DMS153 (cell line): ENCODE data around the gene NCAM1.
"Not testable (repeated sequence)": the region's sequence is repeated elsewhere in the genome, so short reads cannot be mapped to it uniquely, and the experiment has no call there.

Source experiments
- DNase-seq: peaks from one replicate; lab custom pipeline; 2025; lab: John Stamatoyannopoulos, UW

Gene NCAM1

DNA sequence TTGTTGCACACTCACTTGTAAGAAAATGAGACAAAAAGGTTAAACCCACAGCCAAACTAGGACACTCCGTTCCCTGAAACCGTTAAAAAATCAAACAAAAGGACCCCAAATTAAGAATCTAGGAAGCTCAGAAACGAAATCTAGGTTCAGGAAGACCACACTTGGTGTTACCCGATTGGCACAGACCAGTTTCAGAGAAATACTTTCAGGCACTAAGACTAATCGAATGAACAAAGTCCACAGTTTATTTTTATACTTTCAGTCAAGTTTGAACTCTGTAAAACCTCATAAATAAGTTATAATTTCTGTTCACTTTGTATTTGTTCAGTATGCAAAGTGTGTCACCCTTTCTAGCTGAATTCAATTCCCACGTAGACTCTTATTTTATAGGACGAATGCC, 314.4 kb downstream of the NCAM1 start:
- DNase-seq, result no peak

DNA sequence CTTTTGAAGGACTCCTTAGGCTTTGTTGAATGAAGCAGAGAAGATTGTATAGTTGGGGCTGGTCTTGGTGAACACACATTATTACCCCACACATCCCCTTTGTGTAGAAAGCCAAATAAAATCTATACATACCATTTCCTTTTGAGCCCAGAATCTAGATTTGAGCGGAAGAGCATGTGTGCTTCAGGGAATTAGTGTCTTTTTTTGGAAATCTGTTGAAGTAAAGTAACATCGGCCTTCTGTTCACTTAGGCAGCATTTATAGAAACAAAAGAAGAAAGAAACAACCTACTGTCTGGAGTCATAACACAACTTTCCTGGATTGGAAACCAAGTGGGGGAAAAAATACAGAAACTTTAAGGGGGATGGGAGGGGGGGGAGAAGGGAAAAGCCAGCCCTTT, 315.2 kb downstream of the NCAM1 start:
- no peak for DNase-seq

DNA sequence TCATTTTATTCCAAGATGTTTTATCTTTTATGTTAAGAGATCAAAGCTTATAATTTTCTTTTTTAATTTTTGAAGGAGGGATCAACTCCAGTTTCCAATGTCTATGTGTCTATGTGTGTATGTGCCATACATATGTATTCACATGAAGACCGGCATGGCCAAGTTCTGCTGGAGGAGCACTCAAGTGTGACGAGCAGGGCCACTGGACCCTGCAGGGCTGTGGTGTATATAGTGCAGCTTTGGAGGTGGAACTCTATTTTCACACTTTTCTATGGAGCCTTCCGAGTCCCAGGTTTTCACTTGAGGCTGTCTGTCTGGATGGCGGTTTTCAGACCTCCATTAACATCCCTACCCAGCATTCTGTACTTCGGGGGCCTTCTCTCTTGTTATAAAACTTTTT, 316.7 kb downstream of the NCAM1 start:
- no peak for DNase-seq

DNA sequence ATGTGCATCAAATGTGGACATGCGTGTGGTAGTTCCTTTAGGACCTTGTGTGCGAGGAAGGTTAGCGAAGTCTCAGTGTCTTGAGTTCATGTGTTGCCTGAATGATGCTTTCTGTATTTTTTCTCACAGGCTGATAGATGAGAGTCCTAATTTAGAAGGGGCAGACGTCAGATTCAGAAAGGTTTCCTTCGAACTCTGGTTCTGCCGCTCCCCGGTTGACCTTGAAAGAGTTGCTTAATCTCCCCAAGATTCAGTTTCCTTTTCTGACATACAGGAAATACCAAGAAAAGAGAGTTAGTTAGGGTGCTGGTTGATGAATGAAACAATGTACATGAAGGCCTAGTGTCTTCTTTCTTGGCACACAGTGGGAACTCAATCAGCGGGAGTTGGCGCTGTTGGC, 317.3 kb downstream of the NCAM1 start:
- DNase-seq, result no peak

DNA sequence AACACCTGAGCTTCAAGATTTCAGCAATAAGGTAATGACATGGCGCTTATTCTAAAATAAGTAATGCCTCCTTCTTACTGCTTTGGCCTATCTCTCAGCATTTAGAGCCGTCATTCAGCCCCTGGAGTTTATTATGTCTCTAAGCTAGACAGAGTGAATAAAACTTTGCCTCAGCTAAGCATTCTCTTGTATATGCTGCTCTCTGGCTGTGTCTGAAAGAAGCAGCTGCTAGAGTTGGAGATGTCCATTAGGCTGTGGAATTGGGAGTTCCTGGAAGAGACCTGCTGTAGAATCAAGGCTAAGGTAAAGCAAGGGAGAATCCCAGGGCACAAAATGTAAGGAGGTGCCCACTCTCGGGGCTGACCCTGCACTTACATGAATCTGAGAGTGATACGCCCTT, 317.7 kb downstream of the NCAM1 start:
- DNase-seq, result no peak

DNA sequence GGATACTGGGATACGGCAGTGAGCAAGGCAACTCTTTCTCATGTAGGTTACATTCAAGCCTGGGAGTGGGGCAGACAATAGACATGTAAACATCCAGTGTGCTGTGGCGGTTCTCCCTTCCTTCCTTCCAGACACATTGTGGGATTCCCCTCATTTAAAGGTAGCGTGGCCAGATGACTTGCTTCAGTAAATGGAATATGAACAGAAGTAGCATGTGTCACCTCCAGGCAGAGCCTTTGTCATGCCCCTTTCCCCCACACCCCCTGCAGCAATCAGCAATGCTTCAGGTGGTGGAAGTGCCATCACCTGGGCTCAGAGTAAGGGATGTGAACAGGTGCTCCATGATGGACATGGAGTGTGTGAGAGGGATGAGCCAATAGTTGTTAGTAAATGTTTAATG, 318.4 kb downstream of the NCAM1 start:
- no peak for DNase-seq

DNA sequence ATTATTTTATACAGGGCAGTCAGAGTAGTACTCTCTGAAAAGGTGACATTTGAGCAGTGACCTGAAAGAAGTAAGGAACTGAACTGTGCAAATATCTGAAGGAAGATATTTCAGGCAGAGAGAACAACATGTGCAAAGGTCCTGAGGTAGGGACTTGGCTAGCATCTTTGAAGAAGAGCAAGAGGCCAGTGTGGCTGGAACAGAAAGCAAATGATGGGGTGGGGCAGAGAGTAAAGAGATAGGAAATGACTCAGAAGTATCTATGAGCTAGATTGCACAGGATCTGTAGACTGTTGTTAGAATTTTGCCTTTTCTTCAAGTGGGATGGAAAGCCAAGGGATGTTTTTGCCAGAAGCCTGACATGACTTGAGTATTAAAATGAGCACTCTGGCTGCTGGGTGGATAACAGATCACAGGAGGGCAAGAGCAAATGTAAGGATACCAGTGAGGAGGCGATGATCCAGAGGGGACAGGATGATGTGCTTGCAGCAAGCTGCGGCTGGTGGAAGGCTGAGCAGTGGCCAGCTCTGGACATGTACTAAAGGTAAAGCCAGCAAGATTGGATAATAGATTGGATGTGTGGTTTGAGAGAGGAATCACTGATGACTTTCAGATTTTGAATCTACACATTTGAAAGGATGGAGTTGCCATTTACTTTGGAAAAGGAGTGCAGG, 320.0 kb downstream of the NCAM1 start:
- no peak for DNase-seq

DNA sequence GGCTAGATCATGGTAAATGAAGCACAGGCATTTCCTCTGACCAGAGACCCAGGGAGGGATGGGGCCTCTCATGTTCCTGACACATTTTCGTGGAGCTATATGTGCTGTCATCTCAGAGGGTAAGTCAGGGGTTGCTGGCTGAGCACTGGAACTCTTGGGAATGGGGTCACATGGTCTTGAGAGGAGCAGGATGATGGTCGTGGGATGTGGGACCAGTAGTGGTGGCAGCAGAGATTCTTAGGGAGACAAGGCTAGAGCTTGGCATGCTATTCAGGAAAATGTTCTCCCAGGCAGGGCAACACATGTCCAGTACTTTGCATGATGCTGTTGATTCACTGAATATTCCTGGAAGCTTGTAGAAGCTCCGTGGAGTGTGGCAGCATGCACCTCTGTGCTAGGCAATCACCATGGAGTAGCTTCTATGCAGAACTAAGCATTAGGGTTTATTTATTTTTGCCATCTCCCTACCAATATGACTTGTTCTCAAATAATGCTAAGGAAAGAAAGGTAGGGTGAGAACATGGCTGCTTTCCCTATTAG, 321.7 kb downstream of the NCAM1 start:
- DNase-seq, result no peak

DNA sequence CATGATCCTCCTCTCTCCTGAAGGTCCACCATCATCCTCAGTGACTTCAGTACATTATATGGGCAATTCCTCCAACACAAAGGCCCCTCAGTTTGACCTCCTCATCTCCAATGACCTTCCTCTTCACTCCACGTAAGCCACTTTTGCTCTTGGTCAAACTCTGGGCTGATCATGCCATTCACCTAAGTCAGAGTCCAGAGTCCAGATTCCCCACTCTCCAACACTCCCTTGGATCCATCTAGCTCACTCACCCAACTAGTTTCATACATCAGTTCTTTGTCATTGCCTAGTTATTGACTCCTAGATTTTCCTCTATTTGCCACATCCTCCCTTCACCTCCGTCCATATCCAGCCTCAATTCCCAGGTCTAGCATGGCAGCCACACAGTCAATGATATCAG, 322.7 kb downstream of the NCAM1 start:
- DNase-seq, result no peak

DNA sequence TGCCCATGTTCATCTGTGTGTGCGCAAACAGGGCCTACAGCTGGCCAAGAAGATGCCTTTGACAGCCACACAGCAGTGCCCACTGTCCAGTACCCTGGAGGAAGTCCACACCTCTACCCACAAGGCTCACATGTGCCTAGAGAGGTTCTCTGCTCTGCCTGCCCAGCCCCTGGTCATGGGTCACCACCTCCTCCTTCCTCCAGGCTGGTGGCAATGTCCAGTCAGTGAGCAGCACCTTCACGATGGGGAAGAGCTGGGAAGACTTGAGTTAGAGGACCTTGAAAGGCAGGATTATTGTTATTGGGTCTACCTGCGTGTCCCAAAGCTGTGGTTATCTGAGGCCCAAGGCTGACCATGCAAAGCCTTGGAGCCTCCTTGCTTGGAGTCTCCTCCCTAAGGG, 324.8 kb downstream of the NCAM1 start:
- DNase-seq, result no peak

DNA sequence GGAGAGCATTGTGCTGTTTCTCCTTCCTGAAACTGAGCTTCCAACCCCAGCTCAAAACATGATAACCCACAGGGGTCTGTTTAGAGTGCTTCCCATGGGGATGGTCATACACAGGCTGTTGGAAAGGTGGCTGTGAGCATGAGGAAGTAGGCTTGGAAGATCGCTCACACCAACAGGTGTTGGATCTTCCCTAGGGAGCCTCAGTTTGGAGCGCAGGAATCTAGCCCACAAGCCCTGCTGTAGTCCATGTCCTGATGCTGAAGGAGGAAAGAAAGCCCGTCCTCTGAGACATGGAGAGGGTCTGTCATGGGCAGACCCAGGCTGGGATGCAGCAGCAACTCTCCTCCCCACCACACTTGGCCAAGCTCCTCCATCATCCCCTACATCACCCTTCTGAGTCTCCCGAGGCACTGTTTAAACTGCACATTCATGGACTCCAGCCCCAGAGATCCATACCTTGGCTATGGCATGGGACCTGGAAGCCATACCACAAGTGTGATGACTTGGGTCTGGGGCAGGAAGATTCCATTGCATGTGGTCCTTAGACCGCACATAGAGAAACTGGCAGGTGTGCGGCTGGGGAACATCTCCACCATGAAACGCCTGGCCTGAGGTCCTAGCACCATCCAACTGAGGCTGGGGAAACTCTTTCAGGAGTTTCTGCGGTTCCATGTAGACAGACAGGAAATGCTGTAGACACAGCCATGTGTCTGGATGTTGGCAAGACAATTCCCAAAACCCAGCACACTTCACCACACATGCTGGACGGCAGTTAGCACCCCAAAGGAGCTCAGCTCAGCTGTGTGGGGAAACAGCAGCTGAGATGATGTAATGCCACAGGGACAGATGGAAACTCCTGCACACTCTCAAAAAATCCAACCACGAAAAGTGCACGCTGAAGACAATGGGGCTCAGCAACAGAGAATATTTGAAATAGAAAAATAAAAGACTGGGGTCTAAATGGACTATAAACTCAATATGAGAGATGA, 325.6 kb downstream of the NCAM1 start:
- DNase-seq, result no peak

DNA sequence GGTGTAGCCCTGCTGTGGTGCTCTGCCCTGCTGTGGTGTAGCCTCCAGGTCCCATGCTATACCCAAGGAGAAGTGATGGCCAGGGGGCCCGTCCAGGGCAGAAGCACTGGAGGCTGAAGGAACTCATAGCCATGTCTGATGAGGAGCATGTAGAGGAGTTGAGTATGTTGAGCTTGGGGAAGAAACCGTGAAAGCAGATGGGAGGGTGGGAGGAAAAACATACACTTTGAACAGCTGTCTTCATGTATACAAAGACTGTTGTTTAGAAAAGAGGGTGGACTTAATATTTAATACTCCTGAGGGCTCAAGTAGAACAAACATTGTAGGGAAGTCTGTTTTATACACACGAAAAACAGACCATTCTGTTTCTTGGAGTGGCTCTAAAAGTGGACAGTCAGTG, 326.6 kb downstream of the NCAM1 start:
- no peak for DNase-seq

DNA sequence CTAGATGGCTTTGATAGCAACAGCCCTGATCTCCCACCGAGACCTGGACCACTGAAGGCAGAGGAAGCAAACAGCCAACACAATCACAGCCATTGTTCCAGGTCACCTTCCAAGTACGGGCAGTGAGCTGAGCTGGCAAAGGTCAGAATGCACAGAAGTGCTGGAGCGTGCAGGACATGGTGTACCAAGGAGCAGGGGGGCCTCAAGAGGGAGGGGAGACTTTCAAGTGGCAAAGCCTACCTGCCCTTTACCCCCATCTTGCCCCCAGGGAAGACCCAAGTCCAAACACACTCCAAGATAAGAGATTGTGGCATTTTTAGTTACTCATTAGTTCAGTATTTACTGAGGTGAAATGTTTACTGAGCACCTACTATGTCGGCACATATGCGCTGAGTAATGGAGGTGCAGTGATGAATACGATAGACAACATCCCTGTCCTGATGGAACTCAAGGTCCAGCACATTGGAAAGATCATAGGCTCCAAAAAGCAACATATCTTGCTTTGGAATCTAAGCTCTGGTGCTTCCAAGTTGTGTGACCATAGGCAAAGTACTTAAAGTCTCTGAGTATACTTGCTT, 327.2 kb downstream of the NCAM1 start:
- DNase-seq, result no peak

DNA sequence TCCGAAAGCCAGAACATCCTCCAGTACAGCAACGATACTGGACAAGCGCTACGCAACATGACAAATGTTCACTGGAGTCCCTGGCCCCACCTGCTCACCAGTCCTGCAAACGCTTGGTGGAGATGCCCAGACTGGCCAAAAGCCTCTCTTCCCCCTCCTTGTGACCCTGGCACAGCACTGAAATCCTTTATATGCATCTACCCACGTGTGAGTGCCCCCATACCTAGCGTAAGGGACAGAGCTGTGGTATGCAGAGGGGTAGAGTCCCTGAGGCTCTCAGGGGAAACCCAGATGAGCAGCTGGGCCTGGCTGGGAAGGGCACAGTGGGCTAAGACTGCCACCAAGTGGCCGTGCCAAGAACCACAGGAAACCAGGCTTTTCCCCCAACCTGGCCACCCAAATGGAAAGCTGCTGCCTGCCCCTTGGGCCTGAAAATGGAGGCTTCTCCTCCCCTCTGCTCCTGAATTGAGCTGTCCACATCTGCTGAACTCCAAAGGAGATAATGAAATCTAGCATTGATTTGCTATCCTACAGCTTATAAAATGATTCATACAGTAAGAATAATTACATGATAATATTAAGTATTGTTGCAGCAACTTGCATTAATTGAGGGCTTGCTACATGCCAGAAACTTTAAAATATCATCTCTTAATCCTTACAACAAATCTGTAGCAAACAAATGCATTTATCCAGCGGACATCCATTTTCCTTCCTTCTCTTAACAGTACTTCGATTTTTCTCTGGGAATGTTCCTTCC, 328.4 kb downstream of the NCAM1 start:
- peak; percentile 5 for DNase-seq

DNA sequence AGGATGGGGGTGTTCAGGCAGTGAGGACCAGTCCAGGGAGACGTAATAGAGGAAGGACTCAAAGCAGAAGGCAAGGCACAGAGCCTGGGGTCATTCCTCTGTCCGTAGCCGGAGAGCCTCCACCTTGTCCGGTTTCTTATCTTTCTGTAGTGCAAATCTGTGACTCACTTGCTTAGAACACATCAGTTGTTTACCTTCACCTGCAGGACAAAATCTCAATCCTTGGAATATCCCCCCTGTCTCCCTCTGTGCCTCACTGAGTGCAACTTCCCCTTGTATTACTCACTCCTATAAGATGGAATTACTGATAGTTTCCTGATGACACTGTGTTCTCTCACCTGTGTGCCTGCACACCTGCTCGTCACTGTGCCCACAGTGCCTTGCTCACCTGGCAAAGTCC, 332.7 kb downstream of the NCAM1 start:
- DNase-seq, result no peak

DNA sequence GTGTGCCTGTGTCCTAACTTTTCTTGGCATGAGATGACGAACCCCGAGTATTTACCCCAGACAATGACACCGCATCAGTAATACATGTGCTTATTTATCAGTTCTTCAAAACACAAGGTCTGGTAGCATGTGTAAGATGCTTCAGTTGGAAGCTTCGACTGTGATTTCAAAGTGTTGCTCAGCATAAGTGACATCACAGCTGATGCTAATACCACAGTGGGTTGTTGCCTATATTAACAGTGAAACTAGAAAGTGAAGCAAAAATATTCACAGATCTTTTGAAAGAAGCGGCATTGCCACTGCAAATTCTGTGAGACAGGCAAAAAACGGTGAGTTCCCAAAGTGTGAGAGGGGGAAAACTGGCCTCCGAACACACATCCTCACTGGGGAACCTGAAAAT, 334.8 kb downstream of the NCAM1 start:
- no peak for DNase-seq

DNA sequence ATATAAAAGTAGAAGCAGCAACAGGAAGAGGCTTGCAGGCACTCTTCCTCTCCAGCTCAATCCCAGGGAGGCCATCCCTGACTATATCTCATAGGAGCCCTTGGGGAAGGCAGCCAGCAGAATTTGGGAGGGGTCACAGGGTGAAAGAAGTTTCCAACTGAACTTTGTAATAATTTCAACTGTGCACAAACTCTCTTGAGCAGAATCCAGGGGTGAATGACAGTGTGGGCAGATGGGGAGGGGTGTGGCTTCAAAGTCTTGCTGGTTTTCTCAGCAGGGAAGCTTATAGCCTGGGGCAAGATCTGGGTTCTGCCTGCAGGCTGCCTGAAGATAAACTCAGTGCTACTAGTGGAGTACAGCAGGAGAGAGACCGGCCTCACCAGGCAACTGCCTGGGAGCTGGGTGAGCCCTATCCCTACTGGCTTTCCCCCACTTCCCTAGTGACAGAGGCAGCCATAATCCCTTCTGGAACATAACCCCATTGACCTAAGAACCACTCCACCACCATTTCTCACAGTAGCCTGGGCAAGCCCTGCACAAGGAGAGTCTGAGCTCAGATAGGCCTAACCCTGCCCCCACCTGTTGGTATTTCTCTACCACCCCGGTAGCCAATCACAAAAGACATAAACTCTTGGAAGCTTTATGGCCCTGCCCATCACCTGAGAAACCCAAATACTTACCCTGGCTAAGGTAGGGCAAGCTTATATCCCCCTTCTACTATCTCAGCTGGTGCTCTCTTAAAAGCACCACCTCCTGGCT, 335.4 kb downstream of the NCAM1 start:
- DNase-seq, result no peak

DNA sequence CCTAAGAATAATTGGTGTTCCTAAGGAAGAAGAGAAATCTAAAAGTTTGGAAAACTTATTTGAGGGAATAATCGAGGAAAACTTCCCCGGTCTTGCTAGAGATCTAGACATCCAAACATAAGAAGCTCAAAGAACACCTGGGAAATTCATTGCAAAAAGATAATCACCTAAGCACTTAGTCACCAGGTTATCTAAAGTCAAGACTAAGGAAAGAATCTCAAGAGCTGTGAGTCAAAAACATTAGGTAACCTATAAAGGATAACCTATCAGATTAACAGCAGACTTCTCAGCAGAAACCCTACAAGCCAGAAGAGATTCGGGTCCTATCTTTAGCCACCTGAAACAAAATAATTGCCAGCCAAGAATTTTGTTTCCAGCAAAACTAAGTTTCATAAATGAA, 337.3 kb downstream of the NCAM1 start:
- not testable (repeated sequence) for DNase-seq

DNA sequence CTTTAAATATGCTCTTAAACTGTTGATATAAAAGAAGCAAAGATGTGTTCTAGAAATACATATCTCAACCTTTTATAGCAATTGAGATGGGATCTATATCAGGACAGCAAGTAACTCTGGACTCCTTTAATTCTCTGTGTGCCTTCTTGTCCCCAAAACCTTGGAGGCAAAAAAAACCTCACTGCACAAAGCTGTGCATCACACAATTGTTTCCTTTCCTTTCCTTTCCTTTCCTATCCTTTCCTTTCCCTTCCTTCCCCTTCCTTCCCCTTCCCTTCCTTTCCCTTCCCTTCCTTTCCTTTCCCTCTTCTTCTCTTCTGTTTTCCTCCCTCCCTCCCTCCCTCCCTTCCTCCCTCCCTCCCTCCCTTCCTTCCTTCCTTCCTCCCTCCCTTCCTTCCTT, 343.7 kb downstream of the NCAM1 start:
- DNase-seq, result no peak

DNA sequence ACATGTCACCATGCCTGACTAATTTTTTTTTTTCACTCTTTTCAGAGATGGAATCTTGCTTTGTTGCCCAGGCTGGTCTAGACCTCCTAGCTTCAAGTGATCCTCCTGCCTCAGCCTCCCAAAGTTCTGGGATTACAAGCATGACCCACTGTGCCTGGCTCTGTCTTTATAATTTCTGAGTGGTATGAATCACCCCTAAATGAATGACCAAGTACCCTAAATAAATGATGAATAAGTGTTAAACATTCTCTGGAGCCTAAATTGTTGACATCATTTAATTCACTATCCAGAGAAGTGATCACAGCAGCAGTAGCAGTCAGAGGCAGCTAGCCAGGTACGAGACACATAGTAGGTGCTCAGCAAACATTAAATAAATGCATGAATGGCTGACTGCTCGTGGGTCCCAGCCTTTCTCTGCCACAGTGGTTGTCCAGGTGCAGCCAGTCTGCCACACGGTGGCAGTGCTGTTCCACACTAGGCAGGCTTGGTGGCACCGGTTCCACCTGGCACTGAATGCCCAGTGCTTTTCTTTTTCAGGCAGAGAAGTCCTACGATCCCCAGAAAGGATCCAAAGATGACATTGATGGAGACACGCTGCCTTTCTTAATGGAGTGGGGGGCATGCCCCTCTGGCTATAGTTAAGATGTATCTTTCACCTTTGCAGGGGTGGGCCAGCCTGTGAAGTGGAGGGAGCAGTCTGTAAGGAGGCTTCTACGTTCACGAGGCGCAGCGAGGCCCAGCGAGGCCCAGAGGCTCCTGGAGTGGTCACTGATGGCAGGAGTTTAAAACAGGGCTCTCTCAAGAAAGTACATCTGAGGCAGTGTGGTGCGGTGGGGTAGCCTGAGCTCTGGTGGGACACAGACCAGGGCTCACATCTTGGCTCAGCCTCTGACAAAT, 344.5 kb downstream of the NCAM1 start:
- DNase-seq, result peak; percentile 32
